ENCODE data around the gene USP21. TPM values are rescaled to one million over a fixed set of nuclear protein-coding genes. Genes with fewer than 3 reads are reported as not detected.

The USP21 gene
- total RNA-seq, 4 donors from 2014 or later, result 19.5 to 75.9 (median 35.3) TPM

GRCh38 chr1:161166669-161167548, 7.6 kb downstream of the USP21 start:
- Histone ChIP-seq H3K36me3 (peaks cover 0 to 14% (median 6%) of the 10 kb centered on the region in 4 donors), H3K4me3 (peak overlapping the region; percentile 51 to 77 (median 58)), H3K27me3 (no peaks in the 10 kb centered on the region), H3K9me3 (no peaks in the 10 kb centered on the region), H3K4me1 (peaks cover 5 to 21% (median 13%) of the 10 kb centered on the region in 4 donors), H3K27ac (peak overlapping the region; percentile 87 to 94 (median 91))
- intact Hi-C loops (cut with DNase I; ENCODE audit: low total_unique reads), result no loop called here
- TF ChIP-seq POLR2A (IDR thresholded peaks at IDR 0.05) (no peak), POLR2AphosphoS5 (IDR thresholded peaks at IDR 0.05) (no peak), EP300 (IDR thresholded peaks at IDR 0.05; ENCODE audit: low read depth) (no peak)
- TF ChIP-seq, protein P1, sequence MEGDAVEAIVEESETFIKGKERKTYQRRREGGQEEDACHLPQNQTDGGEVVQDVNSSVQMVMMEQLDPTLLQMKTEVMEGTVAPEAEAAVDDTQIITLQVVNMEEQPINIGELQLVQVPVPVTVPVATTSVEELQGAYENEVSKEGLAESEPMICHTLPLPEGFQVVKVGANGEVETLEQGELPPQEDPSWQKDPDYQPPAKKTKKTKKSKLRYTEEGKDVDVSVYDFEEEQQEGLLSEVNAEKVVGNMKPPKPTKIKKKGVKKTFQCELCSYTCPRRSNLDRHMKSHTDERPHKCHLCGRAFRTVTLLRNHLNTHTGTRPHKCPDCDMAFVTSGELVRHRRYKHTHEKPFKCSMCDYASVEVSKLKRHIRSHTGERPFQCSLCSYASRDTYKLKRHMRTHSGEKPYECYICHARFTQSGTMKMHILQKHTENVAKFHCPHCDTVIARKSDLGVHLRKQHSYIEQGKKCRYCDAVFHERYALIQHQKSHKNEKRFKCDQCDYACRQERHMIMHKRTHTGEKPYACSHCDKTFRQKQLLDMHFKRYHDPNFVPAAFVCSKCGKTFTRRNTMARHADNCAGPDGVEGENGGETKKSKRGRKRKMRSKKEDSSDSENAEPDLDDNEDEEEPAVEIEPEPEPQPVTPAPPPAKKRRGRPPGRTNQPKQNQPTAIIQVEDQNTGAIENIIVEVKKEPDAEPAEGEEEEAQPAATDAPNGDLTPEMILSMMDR (IDR thresholded peaks at IDR 0.05), result no peak
- in situ Hi-C loops (cut with MboI; ENCODE audit: low pct_ligation_motif_present in 1 of 4, low pct_unique_long_range_greater_than_20kb in 1 of 4, low sequenced_read_pairs in 3 of 4), result no loop called here
- no peak for DNase-seq
- WGBS, 2 donors (ENCODE audit: low coverage in 1 of 2), result 6% methylated on average over 33 of the region's 33 CpGs; no CpG with 5 or more reads in 1 of the 2 donors

- H3K4me3 ChIP-seq, result no peak overlapping the region
- H3K27ac ChIP-seq, result no peak overlapping the region
- H3K27me3 ChIP-seq, result no peaks in the 10 kb centered on the region
- no peak for TF ChIP-seq POLR2AphosphoS5 (IDR thresholded peaks at IDR 0.05)
- TF ChIP-seq, protein P1 (IDR thresholded peaks at IDR 0.05), result no peak
- no peak for TF ChIP-seq POLR2A (IDR thresholded peaks at IDR 0.05)
- TF ChIP-seq EP300 (IDR thresholded peaks at IDR 0.05; ENCODE audit: low read depth), result no peak
- intact Hi-C loops (cut with DNase I; ENCODE audit: low total_unique reads) (no loop called here), in situ Hi-C loops (cut with MboI; ENCODE audit: low pct_ligation_motif_present in 1 of 4, low pct_unique_long_range_greater_than_20kb in 1 of 4, low sequenced_read_pairs in 3 of 4) (no loop called here)
- 90% methylated on average over 9 of the region's 9 CpGs; no CpG with 5 or more reads in 1 of the 2 donors for WGBS, 2 donors (ENCODE audit: low coverage in 1 of 2)
- H3K4me1 ChIP-seq, result peaks cover 5 to 32% (median 15%) of the 10 kb centered on the region in 4 donors
- H3K36me3 ChIP-seq, result peaks cover 0 to 27% (median 13%) of the 10 kb centered on the region in 4 donors
- no peaks in the 10 kb centered on the region for H3K9me3 ChIP-seq
- DNase-seq, result no peak
Measured at GRCh38 chr1:161168906-161169305, 9.6 kb downstream of the USP21 start.

GRCh38 chr1:161171191-161171590, 11.9 kb downstream of the USP21 start:
- 54 to 57% methylated on average over 4 to 5 of the region's 5 CpGs for WGBS, 2 donors (ENCODE audit: low coverage in 1 of 2)
- no peak overlapping the region for H3K27ac ChIP-seq
- peaks cover 5 to 29% (median 14%) of the 10 kb centered on the region in 4 donors for H3K4me1 ChIP-seq
- H3K9me3 ChIP-seq, result no peaks in the 10 kb centered on the region
- intact Hi-C loops (cut with DNase I; ENCODE audit: low total_unique reads), result no loop called here
- H3K4me3 ChIP-seq, result no peak overlapping the region
- in situ Hi-C loops (cut with MboI; ENCODE audit: low pct_ligation_motif_present in 1 of 4, low pct_unique_long_range_greater_than_20kb in 1 of 4, low sequenced_read_pairs in 3 of 4), result no loop called here
- H3K27me3 ChIP-seq, result no peaks in the 10 kb centered on the region
- no peak for DNase-seq
- peaks cover 0 to 38% (median 13%) of the 10 kb centered on the region in 4 donors for H3K36me3 ChIP-seq
- TF ChIP-seq EP300 (IDR thresholded peaks at IDR 0.05; ENCODE audit: low read depth) (no peak), POLR2AphosphoS5 (IDR thresholded peaks at IDR 0.05) (no peak), POLR2A (IDR thresholded peaks at IDR 0.05) (no peak)
- TF ChIP-seq, protein P1 (IDR thresholded peaks at IDR 0.05), result no peak

GRCh38 chr1:161171696-161172095, 12.4 kb downstream of the USP21 start:
- 83% methylated on average over 12 of the region's 12 CpGs; no CpG with 5 or more reads in 1 of the 2 donors for WGBS, 2 donors (ENCODE audit: low coverage in 1 of 2)
- no peak for DNase-seq
- H3K27ac ChIP-seq, result peak overlapping the region in 2 of 4 donors; percentile 5 to 15
- no peak overlapping the region for H3K4me3 ChIP-seq
- in situ Hi-C loops (cut with MboI; ENCODE audit: low pct_ligation_motif_present in 1 of 4, low pct_unique_long_range_greater_than_20kb in 1 of 4, low sequenced_read_pairs in 3 of 4) (no loop called here), intact Hi-C loops (cut with DNase I; ENCODE audit: low total_unique reads) (no loop called here)
- no peak for TF ChIP-seq POLR2A (IDR thresholded peaks at IDR 0.05)
- no peak for TF ChIP-seq EP300 (IDR thresholded peaks at IDR 0.05; ENCODE audit: low read depth)
- no peak for TF ChIP-seq POLR2AphosphoS5 (IDR thresholded peaks at IDR 0.05)
- TF ChIP-seq, protein P1 (IDR thresholded peaks at IDR 0.05), result no peak
- H3K9me3 ChIP-seq, result no peaks in the 10 kb centered on the region
- no peaks in the 10 kb centered on the region for H3K27me3 ChIP-seq
- H3K36me3 ChIP-seq, result peaks cover 0 to 38% (median 13%) of the 10 kb centered on the region in 4 donors
- H3K4me1 ChIP-seq, result peaks cover 5 to 34% (median 19%) of the 10 kb centered on the region in 4 donors

All from transverse colon (tissue), 4 donors.